MCF 10A (cell line): ENCODE data around the gene WWC1. TPM values are rescaled to one million over a fixed set of nuclear protein-coding genes. Genes with fewer than 3 reads are reported as not detected.

Source experiments
- BruUV-seq: library from RNA; stranded (reverse); fragments of 400-500 nt; replicated peaks from 2 replicates; lab custom pipeline; 2021; lab: Mats Ljungman, UMichigan
- CTCF ChIA-PET: fragments of 300-600 bp; sonication (Branson Sonifier 250); formaldehyde crosslinking; extraction: SDS; loops from one replicate; lab custom pipeline; 2021; ENCODE audit warnings: antibody characterized with exemption, inconsistent platforms; lab: Yijun Ruan, JAX
- POLR2A ChIA-PET: fragments of 300-600, 350-650 bp; sonication (Branson Sonifier 250); formaldehyde crosslinking; extraction: SDS; loops from one replicate; lab custom pipeline; 2020; ENCODE audit warnings: antibody characterized with exemption, inconsistent platforms; lab: Yijun Ruan, JAX
- DNase-seq: peaks from one replicate; pipeline ENCODE4 v3.0.0-alpha.2; 2018; ENCODE audit not compliant: unreplicated experiment
- H3K27ac Mint-ChIP-seq: one replicate; pipeline ENCODE4 v1.8.0; 2022; ENCODE audit warnings: mild to moderate bottlenecking, low read depth, mixed read lengths; ENCODE audit not compliant: unreplicated experiment
- H3K27me3 Mint-ChIP-seq: one replicate; pipeline ENCODE4 v1.8.0; 2022; ENCODE audit warnings: mixed read lengths; ENCODE audit not compliant: insufficient read depth, unreplicated experiment
- H3K36me3 Mint-ChIP-seq: one replicate; pipeline ENCODE4 v1.8.0; 2022; ENCODE audit warnings: mild to moderate bottlenecking, moderate library complexity, mixed read lengths; ENCODE audit not compliant: insufficient read depth, unreplicated experiment
- H3K4me1 Mint-ChIP-seq: one replicate; pipeline ENCODE4 v1.8.0; 2022; ENCODE audit warnings: mixed read lengths; ENCODE audit not compliant: insufficient read depth, unreplicated experiment
- H3K4me3 Mint-ChIP-seq: one replicate; pipeline ENCODE4 v1.8.0; 2022; ENCODE audit warnings: mild to moderate bottlenecking, moderate library complexity, mixed read lengths; ENCODE audit not compliant: unreplicated experiment
- H3K9me3 Mint-ChIP-seq: one replicate; pipeline ENCODE4 v1.8.0; 2022; ENCODE audit warnings: mixed read lengths; ENCODE audit not compliant: unreplicated experiment
- intact Hi-C: fragments of 100-400 bp; cut with micrococcal nuclease; formaldehyde crosslinking; loops from 2 replicates; pipeline ENCODE4 v1.14.1; 2022
- total RNA-seq: library from RNA; stranded (reverse); gene quantifications from 2 replicates; pipeline ENCODE4 v1.2.3, GENCODE V29; 2022
- TF ChIP-seq, protein P1 (sequence below): fragments of 200-600 bp; IDR thresholded peaks from one replicate; pipeline ENCODE4 v1.8.0; 2022; ENCODE audit warnings: antibody characterized with exemption, mild to moderate bottlenecking; ENCODE audit not compliant: unreplicated experiment

The WWC1 gene
- total RNA-seq, 1 experiment from 2014 or later: 47.0 TPM

DNA sequence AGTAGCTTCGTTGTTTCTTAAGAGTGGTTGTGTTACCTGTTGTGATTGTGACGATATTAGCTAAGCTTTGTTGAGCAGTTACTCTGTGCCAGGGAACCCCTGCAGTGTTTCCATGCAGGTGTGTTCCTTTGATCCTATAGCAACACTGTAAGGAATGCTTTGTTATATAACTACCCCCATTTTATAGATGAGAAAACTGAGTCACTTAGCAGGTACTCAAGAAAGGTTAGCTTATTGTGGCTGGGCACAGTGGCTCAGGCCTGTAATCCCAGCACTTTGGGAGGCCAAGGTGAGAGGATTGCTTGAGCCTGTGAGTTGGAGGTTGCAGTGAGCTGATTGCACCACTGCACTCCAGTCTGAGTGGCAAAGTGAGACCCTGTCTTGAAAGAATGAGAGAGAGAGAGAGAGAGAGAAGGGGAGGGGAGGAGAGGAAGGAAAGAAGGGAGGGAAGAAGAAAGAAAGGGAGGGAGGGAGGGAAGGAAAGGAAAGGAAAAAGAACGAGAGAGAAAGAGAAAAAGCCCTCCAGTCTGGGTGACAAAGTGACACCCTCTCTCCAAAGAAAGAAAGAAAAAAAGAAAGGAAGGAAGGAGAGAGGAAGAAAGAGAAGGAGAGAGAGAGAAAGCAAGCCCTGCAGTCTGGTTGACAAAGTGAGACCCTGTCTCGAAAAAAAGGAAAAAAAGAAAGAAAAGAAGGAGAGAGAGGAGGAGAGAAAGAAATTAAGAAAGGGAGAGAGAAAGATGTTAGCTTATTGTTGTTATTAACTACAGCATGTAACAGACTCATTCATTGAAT lies 109.2 kb downstream of the WWC1 start:
- intact Hi-C loops: no loop called here
- Mint-ChIP-seq H3K36me3 (peaks cover 21% of the 10 kb centered on the region), H3K9me3 (no peaks in the 10 kb centered on the region), H3K27me3 (no peaks in the 10 kb centered on the region), H3K4me3 (no peak overlapping the region), H3K27ac (no peak overlapping the region), H3K4me1 (peaks cover 23% of the 10 kb centered on the region)
- ChIA-PET POLR2A (no interaction called here), CTCF (interaction anchor here (0.5 to 7.0 kb wide), 6 partner anchors 20 to 525 kb away, joined by 3 to 34 read pairs (median 4); partner anchors contain the start of gene RARS1)
- no peak for DNase-seq
- BruUV-seq: no TSS peak
- TF ChIP-seq, protein P1, sequence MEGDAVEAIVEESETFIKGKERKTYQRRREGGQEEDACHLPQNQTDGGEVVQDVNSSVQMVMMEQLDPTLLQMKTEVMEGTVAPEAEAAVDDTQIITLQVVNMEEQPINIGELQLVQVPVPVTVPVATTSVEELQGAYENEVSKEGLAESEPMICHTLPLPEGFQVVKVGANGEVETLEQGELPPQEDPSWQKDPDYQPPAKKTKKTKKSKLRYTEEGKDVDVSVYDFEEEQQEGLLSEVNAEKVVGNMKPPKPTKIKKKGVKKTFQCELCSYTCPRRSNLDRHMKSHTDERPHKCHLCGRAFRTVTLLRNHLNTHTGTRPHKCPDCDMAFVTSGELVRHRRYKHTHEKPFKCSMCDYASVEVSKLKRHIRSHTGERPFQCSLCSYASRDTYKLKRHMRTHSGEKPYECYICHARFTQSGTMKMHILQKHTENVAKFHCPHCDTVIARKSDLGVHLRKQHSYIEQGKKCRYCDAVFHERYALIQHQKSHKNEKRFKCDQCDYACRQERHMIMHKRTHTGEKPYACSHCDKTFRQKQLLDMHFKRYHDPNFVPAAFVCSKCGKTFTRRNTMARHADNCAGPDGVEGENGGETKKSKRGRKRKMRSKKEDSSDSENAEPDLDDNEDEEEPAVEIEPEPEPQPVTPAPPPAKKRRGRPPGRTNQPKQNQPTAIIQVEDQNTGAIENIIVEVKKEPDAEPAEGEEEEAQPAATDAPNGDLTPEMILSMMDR: no peak

DNA sequence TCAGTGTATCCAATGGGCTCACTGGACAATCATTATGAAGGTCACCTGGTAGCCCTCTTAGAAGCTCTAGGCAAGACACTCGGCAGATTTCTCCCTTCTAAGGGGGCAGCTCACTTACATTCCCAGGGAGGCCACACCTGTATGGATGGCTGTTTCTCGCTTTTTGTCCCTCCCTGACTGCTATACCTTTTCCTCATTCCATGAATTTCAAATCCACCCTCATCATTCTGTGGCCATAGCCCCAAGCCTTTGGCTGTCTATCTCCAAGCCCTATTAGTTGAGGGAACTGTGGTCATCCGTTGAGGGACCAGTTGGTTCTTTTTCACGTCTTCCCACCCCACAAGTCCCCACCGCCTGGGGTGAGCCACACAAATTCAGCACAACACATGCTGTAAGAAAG lies 109.8 kb downstream of the WWC1 start:
- no peaks in the 10 kb centered on the region for H3K9me3 Mint-ChIP-seq
- no peak overlapping the region for H3K4me3 Mint-ChIP-seq
- peaks cover 23% of the 10 kb centered on the region for H3K4me1 Mint-ChIP-seq
- CTCF ChIA-PET: interaction anchor here (0.5 to 7.0 kb wide), 6 partner anchors 10 to 524 kb away, joined by 3 to 34 read pairs (median 4); partner anchors contain the start of gene RARS1
- H3K27me3 Mint-ChIP-seq: no peaks in the 10 kb centered on the region
- no peak overlapping the region for H3K27ac Mint-ChIP-seq
- no peak for DNase-seq
- peaks cover 21% of the 10 kb centered on the region for H3K36me3 Mint-ChIP-seq
- POLR2A ChIA-PET: interaction anchor here (0.6 to 0.9 kb wide), 3 partner anchors 10 to 1984 kb away, joined by 3 to 4 read pairs (median 3); no protein-coding TSS in a partner anchor
- BruUV-seq: no TSS peak
- intact Hi-C loops: no loop called here
- TF ChIP-seq, protein P1: no peak

DNA sequence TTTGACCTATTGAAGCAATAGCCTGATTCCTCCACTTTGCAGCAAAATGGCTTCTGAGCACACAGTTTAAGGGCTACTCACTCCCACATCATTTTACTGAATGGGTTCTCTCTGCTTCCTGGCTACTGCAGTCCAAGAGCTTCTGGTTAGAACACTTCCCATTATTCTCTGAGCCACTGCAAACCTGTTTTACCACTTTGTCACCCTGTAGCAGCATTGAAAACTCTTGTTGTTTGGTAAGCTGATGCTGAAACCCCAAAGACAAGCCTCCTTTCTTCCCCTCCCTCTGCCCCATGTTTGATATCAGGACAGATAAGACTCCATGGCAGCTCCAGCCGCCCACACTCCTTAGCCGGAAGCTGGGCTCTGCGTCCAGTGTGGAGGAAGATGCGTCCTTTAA lies 110.4 kb downstream of the WWC1 start:
- peaks cover 23% of the 10 kb centered on the region for H3K4me1 Mint-ChIP-seq
- POLR2A ChIA-PET: interaction anchor here (0.6 to 1.7 kb wide), 4 partner anchors 10 to 1985 kb away, joined by 3 to 4 read pairs (median 4); no protein-coding TSS in a partner anchor
- BruUV-seq: no TSS peak
- H3K9me3 Mint-ChIP-seq: no peaks in the 10 kb centered on the region
- DNase-seq: no peak
- no peaks in the 10 kb centered on the region for H3K27me3 Mint-ChIP-seq
- no peak overlapping the region for H3K27ac Mint-ChIP-seq
- TF ChIP-seq, protein P1: no peak
- intact Hi-C loops: no loop called here
- H3K4me3 Mint-ChIP-seq: no peak overlapping the region
- CTCF ChIA-PET: interaction anchor here (0.6 to 7.0 kb wide), 8 partner anchors 9 to 87 kb away, joined by 3 to 34 read pairs (median 3); partner anchors contain the start of gene RARS1
- H3K36me3 Mint-ChIP-seq: peaks cover 21% of the 10 kb centered on the region

DNA sequence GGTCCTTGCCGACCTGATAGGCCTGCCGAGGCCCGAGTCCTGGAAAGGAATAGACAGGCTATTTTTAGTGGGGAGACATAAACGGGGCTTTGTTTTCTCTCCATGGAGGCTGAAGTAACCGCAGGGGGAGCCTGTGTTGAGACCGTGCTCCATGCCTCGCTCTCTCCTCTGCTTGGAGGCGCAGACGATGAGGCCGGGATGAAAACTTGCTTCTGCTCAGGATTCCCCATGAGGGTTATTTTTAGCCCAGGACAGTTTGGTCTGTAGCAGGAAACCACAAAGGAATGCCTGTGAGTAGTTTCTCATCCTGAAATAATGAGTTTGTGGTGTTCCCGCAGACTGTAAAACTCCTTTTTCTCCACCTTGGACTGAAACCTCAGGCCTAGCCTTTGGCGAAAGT lies 112.9 kb downstream of the WWC1 start:
- DNase-seq: peak; percentile 81
- Mint-ChIP-seq H3K27me3 (no peaks in the 10 kb centered on the region), H3K27ac (peak overlapping the region; percentile 24), H3K36me3 (peaks cover 17% of the 10 kb centered on the region), H3K4me1 (peaks cover 29% of the 10 kb centered on the region), H3K4me3 (peak overlapping the region; percentile 6), H3K9me3 (no peaks in the 10 kb centered on the region)
- intact Hi-C loops: no loop called here
- CTCF ChIA-PET: interaction anchor here (1.0 to 7.0 kb wide), 10 partner anchors 12 to 135 kb away, joined by 3 to 34 read pairs (median 5); partner anchors contain the start of gene WWC1
- POLR2A ChIA-PET: interaction anchor here (0.6 to 1.8 kb wide), 3 partner anchors 11 to 39 kb away, joined by 3 to 8 read pairs (median 5); no protein-coding TSS in a partner anchor
- no TSS peak for BruUV-seq
- TF ChIP-seq, protein P1: no peak
